OCI-LY7 (cell line): Measurements from ENCODE around the gene WIPF3.
"Not testable (repeated sequence)": the region's sequence is repeated elsewhere in the genome, so short reads cannot be mapped to it uniquely, and the experiment has no call there.

ENCODE experiments used
- CTCF ChIP-seq: fragments of 200-600 bp; sonication (generic); conservative IDR thresholded peaks from 2 replicates; pipeline ENCODE4 v1.5.1; 2014; ENCODE audit warnings: mild to moderate bottlenecking, antibody characterized with exemption, low read length, moderate library complexity, mixed read lengths
- EZH2phosphoT487 ChIP-seq: fragments of 200-600 bp; sonication (generic); IDR thresholded peaks from 2 replicates; pipeline ENCODE4 v1.6.1; 2018; ENCODE audit warnings: low read depth, borderline replicate concordance, mild to moderate bottlenecking, mixed run types, antibody characterized with exemption, low read length, moderate library complexity, mixed read lengths

DNA sequence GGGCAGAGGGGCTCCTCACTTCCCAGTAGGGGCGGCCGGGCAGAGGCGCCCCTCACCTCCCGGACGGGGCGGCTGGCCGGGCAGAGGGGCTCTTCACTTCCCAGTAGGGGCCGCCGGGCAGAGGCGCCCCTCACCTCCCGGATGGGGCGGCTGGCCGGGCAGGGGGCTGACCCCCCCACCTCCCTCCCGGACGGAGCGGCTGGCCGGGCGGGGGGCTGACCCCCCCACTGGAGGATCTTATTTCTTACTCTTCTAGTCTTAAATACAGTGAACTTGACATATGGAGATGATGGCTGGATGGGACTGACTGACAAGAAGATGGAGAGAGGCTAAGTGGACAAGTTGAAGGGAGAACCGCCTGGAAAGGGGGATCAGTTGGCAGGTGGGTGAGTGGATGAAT, 155.3 kb downstream of the WIPF3 start:
- not testable (repeated sequence) for TF ChIP-seq CTCF, EZH2phosphoT487
